SK-N-SH treated with all-trans-retinoic acid at 6 μM for 48 hours (cell line): ENCODE results near the gene BRD3.

ENCODE experiments used
- ATAC-seq: fragments of 200-7000 bp; cut with Tn5 transposase; 3 replicates; pipeline ENCODE4 v1.9.1; 2020; ENCODE audit warnings: mild to moderate bottlenecking, moderate library complexity
- ARNTL ChIP-seq: fragments of 450-650 bp; formaldehyde crosslinking; IDR thresholded peaks from 2 replicates; pipeline ENCODE4 v1.5.0; 2020; ENCODE audit warnings: low read depth, mild to moderate bottlenecking, moderate library complexity, borderline replicate concordance
- CREB5 ChIP-seq: fragments of 250-450 bp; sonication (Bioruptor Pico); IDR thresholded peaks from 2 replicates; pipeline ENCODE4 v1.5.1; 2020; ENCODE audit warnings: low read depth, mild to moderate bottlenecking, moderate library complexity
- CSDC2 ChIP-seq: fragments of 250-450 bp; sonication (Bioruptor Pico); IDR thresholded peaks from 2 replicates; pipeline ENCODE4 v1.5.0; 2020; ENCODE audit warnings: mild to moderate bottlenecking, moderate library complexity
- ESRRG ChIP-seq: fragments of 250-450 bp; sonication (Bioruptor Pico); IDR thresholded peaks from 2 replicates; pipeline ENCODE4 v1.6.1; 2021; ENCODE audit warnings: mild to moderate bottlenecking
- GLIS3 ChIP-seq: fragments of 250-450 bp; sonication (Bioruptor Pico); IDR thresholded peaks from 2 replicates; pipeline ENCODE4 v1.5.0; 2020; ENCODE audit warnings: mild to moderate bottlenecking, moderate library complexity
- ISL1 ChIP-seq: fragments of 250-450 bp; sonication (Bioruptor Pico); IDR thresholded peaks from 2 replicates; pipeline ENCODE4 v2.1.2; 2022; ENCODE audit warnings: mild to moderate bottlenecking, moderate library complexity
- OSR1 ChIP-seq: fragments of 250-450 bp; sonication (Bioruptor Pico); IDR thresholded peaks from 2 replicates; pipeline ENCODE4 v1.8.0; 2022; ENCODE audit warnings: moderate library complexity, mild to moderate bottlenecking, inconsistent platforms
- PATZ1 ChIP-seq: fragments of 250-450 bp; sonication (Bioruptor Pico); IDR thresholded peaks from 2 replicates; pipeline ENCODE4 v1.8.0; 2020; ENCODE audit warnings: mild to moderate bottlenecking, moderate library complexity, borderline replicate concordance
- POU6F1 ChIP-seq: fragments of 250-450 bp; sonication (Bioruptor Pico); IDR thresholded peaks from 2 replicates; pipeline ENCODE4 v1.8.0; 2021; ENCODE audit warnings: low read depth, mild to moderate bottlenecking, moderate library complexity, borderline replicate concordance
- PPARA ChIP-seq: fragments of 250-450 bp; sonication (Bioruptor Pico); IDR thresholded peaks from 2 replicates; pipeline ENCODE4 v1.5.0; 2020; ENCODE audit warnings: mild to moderate bottlenecking, borderline replicate concordance
- RARB ChIP-seq: fragments of 250-450 bp; sonication (Bioruptor Pico); IDR thresholded peaks from 2 replicates; pipeline ENCODE4 v1.8.0; 2021; ENCODE audit warnings: mild to moderate bottlenecking, moderate library complexity
- SNAI2 ChIP-seq: fragments of 250-450 bp; sonication (Bioruptor Pico); IDR thresholded peaks from 2 replicates; pipeline ENCODE4 v1.5.0; 2020; ENCODE audit warnings: mild to moderate bottlenecking, moderate library complexity
- TCF4 ChIP-seq: fragments of 250-450 bp; sonication (Bioruptor Pico); IDR thresholded peaks from 2 replicates; pipeline ENCODE4 v1.8.0; 2021; ENCODE audit warnings: mild to moderate bottlenecking, moderate library complexity, borderline replicate concordance
- TOX ChIP-seq: fragments of 250-450 bp; sonication (Bioruptor Pico); IDR thresholded peaks from 2 replicates; pipeline ENCODE4 v1.8.0; 2021; ENCODE audit warnings: mild to moderate bottlenecking, moderate library complexity, borderline replicate concordance
- TSHZ2 ChIP-seq: fragments of 250-450 bp; sonication (Bioruptor Pico); IDR thresholded peaks from 2 replicates; pipeline ENCODE4 v1.5.0; 2020; ENCODE audit warnings: mild to moderate bottlenecking, moderate library complexity
- ZC3H10 ChIP-seq: fragments of 250-450 bp; sonication (Bioruptor Pico); IDR thresholded peaks from 2 replicates; pipeline ENCODE4 v1.5.1; 2021; ENCODE audit warnings: mild to moderate bottlenecking, moderate library complexity
- ZFP3 ChIP-seq: fragments of 250-450 bp; sonication (Bioruptor Pico); IDR thresholded peaks from 2 replicates; pipeline ENCODE4 v1.5.0; 2020; ENCODE audit warnings: mild to moderate bottlenecking, moderate library complexity
- ZFP30 ChIP-seq: fragments of 450-650 bp; formaldehyde crosslinking; IDR thresholded peaks from 2 replicates; pipeline ENCODE4 v1.5.0; 2022; ENCODE audit warnings: mild to moderate bottlenecking, moderate library complexity
- ZNF565 ChIP-seq: fragments of 450-650 bp; formaldehyde crosslinking; conservative IDR thresholded peaks from 2 replicates; pipeline ENCODE4 v1.5.0; 2020; ENCODE audit warnings: low read depth, mild to moderate bottlenecking, moderate library complexity

The BRD3 gene

GRCh38 chr9:134037641-134038040 is 30.2 kb downstream of the BRD3 start:
- ATAC-seq, result no peak
- TF ChIP-seq POU6F1 (no peak), TCF4 (no peak), SNAI2 (CRISPR knock-in tag) (no peak), TSHZ2 (CRISPR knock-in tag) (no peak), TOX (CRISPR knock-in tag) (no peak), OSR1 (CRISPR knock-in tag) (no peak), ZFP3 (CRISPR knock-in tag) (no peak), GLIS3 (CRISPR knock-in tag) (no peak), CSDC2 (CRISPR knock-in tag) (no peak), PPARA (CRISPR knock-in tag) (no peak), ZNF565 (CRISPR knock-in tag) (no peak)

GRCh38 chr9:134036130-134036529 is 31.7 kb downstream of the BRD3 start:
- ATAC-seq, result no peak
- TF ChIP-seq ZC3H10 (CRISPR knock-in tag) (no peak), OSR1 (CRISPR knock-in tag) (no peak), GLIS3 (CRISPR knock-in tag) (no peak), ESRRG (no peak), PPARA (CRISPR knock-in tag) (no peak), ZNF565 (CRISPR knock-in tag) (no peak), TSHZ2 (CRISPR knock-in tag) (no peak), CREB5 (CRISPR knock-in tag) (no peak), TCF4 (no peak), CSDC2 (CRISPR knock-in tag) (no peak), PATZ1 (CRISPR knock-in tag) (no peak), ARNTL (CRISPR knock-in tag) (no peak), ISL1 (no peak), RARB (no peak), ZFP30 (CRISPR knock-in tag) (no peak)
